ENCODE results near the gene CCT6B. TPM values are rescaled to one million over a fixed set of nuclear protein-coding genes. Genes with fewer than 3 reads are reported as not detected.

The CCT6B gene
- total and polyA plus RNA-seq, 2 of the 4 experiments (the other 2 are of a cell fraction), result 0.72 to 1.1 TPM

DNA sequence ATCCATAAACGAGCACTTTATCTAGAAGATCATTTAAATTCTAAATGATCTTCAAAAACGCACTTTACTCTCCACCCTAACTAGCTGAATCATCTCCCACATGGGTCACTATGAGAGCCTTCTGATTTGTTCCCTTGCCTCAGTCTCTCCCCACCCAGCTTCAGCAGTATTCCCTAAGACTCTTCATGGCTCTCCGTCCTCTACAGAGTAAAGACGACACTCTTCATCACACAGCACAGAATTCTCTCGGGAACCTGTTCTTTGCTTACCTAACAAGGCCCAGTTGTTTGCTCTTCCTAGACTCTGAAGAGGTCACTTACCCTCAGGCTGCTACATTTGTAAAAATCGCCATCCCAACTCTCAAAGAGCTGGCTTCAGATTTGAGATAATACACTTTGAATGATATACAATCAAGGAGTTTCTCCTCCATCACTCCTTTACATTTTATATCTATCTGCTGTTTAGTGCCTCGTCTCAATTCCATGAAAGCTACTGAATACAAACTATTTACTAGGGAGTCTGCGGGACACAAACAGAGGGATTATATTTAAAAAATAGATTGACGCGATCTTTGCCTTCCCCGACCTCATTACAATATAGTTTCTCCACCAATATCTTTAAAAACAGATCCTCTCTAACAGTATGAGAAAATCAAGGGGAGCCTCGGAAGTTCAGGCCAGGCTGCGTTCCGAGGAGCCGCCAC, 18.5 kb upstream of the CCT6B start:
- Histone ChIP-seq H3K79me1 (ENCODE audit: low read depth in 1 of 2, low read length in 2 of 2) (peaks cover 16 to 27% of the 10 kb centered on the region in 2 experiments), H3K14ac (replicated peaks; ENCODE audit: low read depth, low read length) (peak overlapping the region; percentile 66), H3K9ac (ENCODE audit: low read depth, low read length) (peak overlapping the region; percentile 84), H3K4me2 (ENCODE audit: low read depth, low read length) (peak overlapping the region; percentile 85), H3K56ac (ENCODE audit: extremely low read depth, insufficient read depth, low read length) (peak overlapping the region; percentile 79), H3K23ac (ENCODE audit: low read depth, low read length) (peak overlapping the region; percentile 55; the same call in 1 of the 2 replicates), H2BK120ac (ENCODE audit: low read depth, low read length) (peak overlapping the region; percentile 47; the same call in 1 of the 2 replicates), H2AK5ac (ENCODE audit: low read depth, low read length) (peak overlapping the region; percentile 9; the same call in 1 of the 2 replicates), H3K27me3 (ENCODE audit: control insufficient read depth, insufficient read depth, low read length) (no peaks in the 10 kb centered on the region), H4K91ac (ENCODE audit: insufficient read depth, low read depth, low read length) (peak overlapping the region; percentile 70), H4K5ac (ENCODE audit: low read depth, low read length) (peak overlapping the region; percentile 86), H3K27ac (ENCODE audit: insufficient read depth, low read length) (peak overlapping the region; percentile 71), H2AFZ (replicated peaks; ENCODE audit: low read length, poor library complexity) (peak overlapping the region; percentile 99), H3K36me3 (ENCODE audit: control insufficient read depth, insufficient read depth, low read length) (peaks cover 4% of the 10 kb centered on the region; the same call in 1 of the 2 replicates), H3K4me3 (ENCODE audit: insufficient read depth, low read depth, low read length) (peak overlapping the region; percentile 91), H2BK15ac (ENCODE audit: low read depth, low read length) (no peak overlapping the region), H2BK5ac (ENCODE audit: low read depth, low read length, poor library complexity, severe bottlenecking) (peak overlapping the region; percentile 99), H2BK20ac (ENCODE audit: low read depth, low read length) (no peak overlapping the region), H3K9me3 (ENCODE audit: control insufficient read depth, insufficient read depth, low read length) (no peaks in the 10 kb centered on the region), H2AK9ac (replicated peaks; ENCODE audit: low read depth, low read length, poor library complexity) (peak overlapping the region; percentile 99), H3K4me1 (ENCODE audit: control insufficient read depth, insufficient read depth, low read length) (peaks cover 7% of the 10 kb centered on the region), H3K9me1 (ENCODE audit: insufficient read depth, low read length) (0 out of 2 replicates have a peak, but pooled peaks cover 3% of the 10 kb centered on the region), H3K4ac (ENCODE audit: low read depth, low read length) (peak overlapping the region; percentile 49), H4K8ac (ENCODE audit: low read depth in 2 of 2, low read length in 2 of 2) (peak overlapping the region; percentile 68 to 94), H4K20me1 (ENCODE audit: insufficient read depth, low read length) (no peaks in the 10 kb centered on the region), H3K18ac (ENCODE audit: low read depth, low read length) (no peak overlapping the region)
- intact Hi-C loops (cut with micrococcal nuclease) (loop anchor here (1.0 to 5.0 kb wide), 2 partner anchors 18 to 138 kb away; partner anchors contain the start of genes CCT6B, RAD51D and ZNF830), in situ Hi-C loops (cut with MboI; ENCODE audit: low sequenced_read_pairs) (loop anchor here (25.0 kb wide), 1 partner anchor 608 kb away; the partner anchor contains the start of genes AP2B1 and PEX12), dilution Hi-C loops (cut with HindIII; ENCODE audit: low sequenced_read_pairs, unreplicated experiment) (no loop called here)
- 20% methylated on average over 8 of the region's 15 CpGs; no CpG with 5 or more reads in 1 of the 2 experiments for WGBS, 2 experiments (ENCODE audit: extremely low coverage in 2 of 2, insufficient read length in 1 of 2)
- POLR2A ChIA-PET (ENCODE audit: unreplicated experiment), result interaction anchor here (1.2 kb wide), 1 partner anchor 11 kb away, joined by 4 read pairs; no protein-coding TSS in a partner anchor
- CTCF ChIA-PET, result no interaction called here
- ATAC-seq (ENCODE audit: low read depth), result no peak
- TF ChIP-seq FOS (IDR thresholded peaks at IDR 0.05; ENCODE audit: low read depth, low read length), result no peak
- DNase-seq, result peak; percentile 22
- BruUV-seq (replicated peaks), result TSS peak; percentile 89

Data from IMR-90 (cell line).